Cardiac septum (tissue), 1 donor: Measurements from ENCODE around the gene DTX4. TPM values are rescaled to one million over a fixed set of nuclear protein-coding genes. Genes with fewer than 3 reads are reported as not detected.
A peak's percentile ranks its signal among the peaks of the same experiment; 100 is the strongest.
"Not testable (repeated sequence)": the region's sequence is repeated elsewhere in the genome, so short reads cannot be mapped to it uniquely, and the experiment has no call there.

Source experiments
- DNase-seq: peaks from one replicate; pipeline ENCODE4 v3.0.0-alpha.2; 2020; ENCODE audit warnings: low spot score
- intact Hi-C: fragments of 100-400 bp; cut with DNase I; formaldehyde crosslinking; loops from one replicate; pipeline ENCODE4 v1.14.0; 2022
- long read RNA-seq: library from polyadenylated mRNA; unstranded; transcript quantifications from one replicate; pipeline ENCODE4 v2.0.0, GENCODE V29; 2021
- total RNA-seq: library from RNA; stranded (reverse); fragmentation: NEBNext Ultra II Directional; extraction: Animal tissue kit (Norgen Biotek cat#: 25700); gene quantifications from one replicate; pipeline ENCODE4 v1.2.1, GENCODE V29; 2021
- donor health status: DM: no; HTN: no; CAD: no.

DTX4 gene
- 1.5 TPM for total RNA-seq
- long read RNA-seq, partial matches to known transcripts: 0 of 1 reads
- long read RNA-seq, other reads (novel, unspliced or antisense): 1 of 1 reads

DNA sequence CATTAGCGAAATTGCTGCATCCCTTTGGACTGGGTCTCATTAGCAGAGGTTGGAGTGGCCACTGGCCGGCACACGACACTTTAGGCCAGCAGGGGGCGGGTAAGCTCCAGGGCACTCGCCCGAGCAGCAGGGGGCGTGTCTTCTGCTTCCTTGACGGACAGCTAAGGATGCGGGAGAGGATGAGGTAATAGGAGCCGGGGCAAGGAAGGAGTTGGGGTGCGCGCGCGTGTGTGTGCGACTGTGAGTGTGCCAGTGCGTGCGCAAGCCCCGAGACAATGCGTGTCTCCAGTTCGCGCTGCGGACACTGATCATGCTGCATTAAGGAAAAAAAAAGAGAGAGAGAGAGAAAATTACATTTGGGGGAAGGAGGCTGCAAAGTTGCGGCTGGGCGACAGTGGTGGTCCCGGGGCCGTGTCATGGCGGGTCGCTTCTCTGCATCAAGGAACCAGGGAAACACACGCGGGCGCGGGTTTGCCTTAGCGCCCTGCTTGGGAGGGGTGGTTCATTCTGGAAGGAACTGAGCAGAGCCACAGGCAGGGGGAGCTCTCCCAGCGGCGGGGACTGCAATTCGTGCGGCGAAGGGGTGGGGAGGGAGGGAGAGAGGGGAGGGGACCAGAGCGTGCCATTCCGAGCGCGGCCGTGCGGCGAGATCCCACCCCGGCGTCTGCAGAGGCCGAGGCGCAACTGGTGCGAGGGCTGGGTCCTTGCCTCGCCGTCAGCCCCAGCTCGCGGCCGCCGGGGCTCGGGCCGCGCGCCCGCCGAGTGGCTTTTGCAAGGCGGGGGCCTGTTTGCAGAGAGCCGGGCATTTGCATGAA is at the start of gene DTX4:
TSS of gene DTX4 (plus strand) at position 625 of the 815 bp plus-strand sequence. CDS start 464 bp downstream, outside the sequence.
- intact Hi-C loops: loop anchor here (1.0 to 5.0 kb wide), 3 partner anchors 37 to 261 kb away; no protein-coding TSS in a partner anchor
- DNase-seq: peak; percentile 96

- DNase-seq: peak; percentile 92
- intact Hi-C loops: no loop called here
These were observed 36.1 kb upstream of the DTX4 start for GRCh38 chr11:59135648-59136461.

- DNase-seq, intact Hi-C loops: not testable (repeated sequence)
These were observed 35.4 kb upstream of the DTX4 start for GRCh38 chr11:59136551-59136950.

DNA sequence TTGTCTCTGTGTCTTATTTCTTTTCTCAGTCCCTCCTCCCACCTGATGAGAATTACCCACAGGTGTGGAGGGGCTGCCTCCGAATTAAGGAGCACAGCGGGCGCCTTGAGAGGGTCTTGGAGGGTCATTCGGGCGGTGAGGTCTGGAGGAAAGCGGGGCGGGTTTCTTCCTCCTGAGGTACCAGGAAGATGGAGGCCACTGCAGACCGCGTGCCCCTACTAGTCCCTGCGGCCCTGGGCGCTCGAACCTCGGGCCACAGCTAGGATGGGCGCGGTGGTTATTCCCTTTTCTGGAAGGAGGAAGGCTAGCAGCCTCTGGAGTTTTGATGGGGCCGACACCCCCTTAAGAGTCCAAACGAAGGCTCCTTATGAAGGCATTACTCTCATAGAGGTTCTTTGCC is 34.7 kb upstream of the DTX4 start:
- DNase-seq: no peak
- intact Hi-C loops: no loop called here

DNA sequence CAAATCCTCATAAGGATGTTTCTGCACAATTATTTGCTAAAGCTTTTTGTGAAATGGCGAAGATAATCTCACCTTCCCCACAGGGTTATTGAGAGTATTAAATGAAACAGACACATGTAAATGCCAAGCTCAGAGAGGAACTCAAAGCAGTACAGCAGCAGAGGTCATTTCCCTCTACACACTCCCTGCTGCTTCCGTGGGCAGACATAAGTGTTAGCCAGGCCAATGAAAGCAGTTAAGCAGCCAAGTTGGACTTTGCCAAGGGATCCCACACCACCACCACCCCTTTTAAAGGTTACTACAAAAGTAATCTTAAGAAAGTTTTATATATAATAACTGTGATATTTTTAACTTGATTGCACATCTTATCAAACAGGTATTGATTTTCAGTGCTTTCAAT is 33.3 kb upstream of the DTX4 start:
- DNase-seq: no peak
- intact Hi-C loops: no loop called here

GRCh38 chr11:59141191-59141590 is 30.7 kb upstream of the DTX4 start:
- DNase-seq: no peak
- intact Hi-C loops: no loop called here

DNA sequence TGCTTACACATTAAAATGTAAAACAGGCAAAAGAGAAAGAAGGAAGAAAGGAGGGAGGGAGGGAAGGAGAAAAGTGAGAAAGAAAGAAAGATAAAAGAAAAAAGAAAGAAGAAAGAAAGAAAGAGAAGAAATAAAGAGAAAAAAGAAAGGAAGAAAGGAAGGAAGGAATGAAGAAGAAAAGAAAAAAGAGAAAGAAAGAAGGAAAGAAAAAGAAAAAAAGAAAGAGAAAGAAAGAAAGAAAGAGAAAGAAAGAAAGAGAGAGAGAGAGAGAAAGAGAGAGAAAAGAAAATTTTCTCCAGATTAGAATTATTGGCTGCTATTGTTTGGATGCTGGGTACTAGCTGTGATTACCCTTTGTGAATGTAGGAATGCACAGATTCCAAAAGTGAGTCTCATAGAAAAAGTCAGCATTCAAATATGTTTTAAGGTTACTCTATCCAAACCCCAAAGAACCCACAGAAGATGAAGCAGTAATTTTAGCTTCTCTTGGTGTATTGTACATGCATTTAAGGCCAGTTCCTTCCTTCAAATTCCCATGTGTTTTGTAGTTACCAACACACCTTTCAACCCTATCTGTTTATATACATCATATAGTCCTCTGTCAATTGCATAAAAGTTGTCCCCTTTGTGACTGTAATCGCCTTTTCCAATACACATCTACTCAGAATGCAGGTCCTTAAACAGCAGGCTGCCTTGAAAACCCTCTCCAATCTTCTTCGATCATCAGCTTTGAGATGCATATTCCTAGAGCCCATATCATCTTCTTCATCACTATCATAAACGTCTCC is 30.1 kb upstream of the DTX4 start:
- intact Hi-C loops: no loop called here
- no peak for DNase-seq

GRCh38 chr11:59142530-59143507 is 29.1 kb upstream of the DTX4 start, which contains the start of gene FAM111A:
Gene FAM111A (plus strand): TSS chr11:59142856. CDS start chr11:59148873, 6,017 bp downstream.
- DNase-seq: peak; percentile 95
- intact Hi-C loops: no loop called here

DNA sequence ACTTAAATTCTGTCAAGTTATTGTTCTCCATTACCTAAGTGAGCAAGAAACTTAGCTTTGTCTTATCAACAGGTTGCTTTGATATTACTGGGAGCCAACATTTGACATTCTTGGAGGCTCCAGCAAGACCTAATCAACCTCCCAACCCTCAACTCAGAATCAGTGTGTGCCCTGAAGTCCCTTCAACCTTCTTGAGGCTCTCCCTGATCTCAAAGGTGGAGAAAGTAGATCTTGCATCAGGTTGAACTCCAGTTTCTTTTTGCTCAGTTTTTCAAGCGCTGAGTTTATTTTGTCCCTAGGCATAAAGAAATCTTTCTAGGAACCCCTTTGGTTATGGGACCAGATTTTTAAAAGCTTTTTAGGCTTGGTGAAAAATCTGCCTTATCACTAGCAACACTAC is 27.8 kb upstream of the DTX4 start:
- intact Hi-C loops: no loop called here
- DNase-seq: no peak

- intact Hi-C loops: no loop called here
- DNase-seq: peak; percentile 86
These were observed 27.2 kb upstream of the DTX4 start for GRCh38 chr11:59144579-59145345.

- no peak for DNase-seq
- intact Hi-C loops: no loop called here
These were observed 26.4 kb upstream of the DTX4 start for GRCh38 chr11:59145534-59145933.

DNA sequence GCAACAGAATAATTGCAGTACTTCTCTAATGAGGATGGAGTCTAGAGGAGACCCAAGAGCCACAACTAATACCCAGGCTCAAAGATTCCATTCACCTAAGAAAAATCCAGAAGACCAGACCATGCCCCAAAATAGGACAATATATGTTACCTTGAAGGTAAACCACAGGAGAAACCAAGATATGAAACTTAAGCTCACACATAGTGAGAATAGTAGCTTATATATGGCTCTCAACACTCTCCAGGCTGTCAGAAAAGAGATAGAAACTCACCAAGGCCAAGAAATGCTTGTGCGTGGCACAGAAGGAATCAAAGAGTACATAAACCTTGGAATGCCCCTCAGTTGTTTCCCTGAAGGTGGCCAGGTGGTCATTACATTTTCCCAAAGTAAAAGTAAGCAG is 20.2 kb upstream of the DTX4 start:
- no peak for DNase-seq
- intact Hi-C loops: no loop called here

GRCh38 chr11:59152312-59152951 is 19.5 kb upstream of the DTX4 start:
- intact Hi-C loops: no loop called here
- no peak for DNase-seq

- no peak for DNase-seq
- intact Hi-C loops: loop anchor here (5.0 kb wide), 1 partner anchor 97 kb away; no protein-coding TSS in a partner anchor
These were observed 17.3 kb upstream of the DTX4 start for GRCh38 chr11:59154610-59155009.

GRCh38 chr11:59157433-59157832 is 14.5 kb upstream of the DTX4 start:
- no peak for DNase-seq
- intact Hi-C loops: loop anchor here (5.0 kb wide), 1 partner anchor 100 kb away; no protein-coding TSS in a partner anchor

- intact Hi-C loops: loop anchor here (5.0 kb wide), 1 partner anchor 101 kb away; no protein-coding TSS in a partner anchor
These were observed 13.5 kb upstream of the DTX4 start for GRCh38 chr11:59158206-59159068.

More at GRCh38 chr11:59158206-59159068, 13.5 kb upstream of the DTX4 start:
- no peak for DNase-seq
